IPS DF 19.7 (cell line): Measurements from ENCODE around the gene SHISA6.

Experiments used
- DNase-seq: peaks from one replicate; pipeline ENCODE4 v3.0.0-alpha.2; 2013; ENCODE audit warnings: low read depth, low spot score

Gene SHISA6

GRCh38 chr17:11353601-11354000, 112.6 kb downstream of the SHISA6 start:
- no peak for DNase-seq

- no peak for DNase-seq
These were observed 115.4 kb downstream of the SHISA6 start for GRCh38 chr17:11356371-11356770.

GRCh38 chr17:11363565-11364117, 122.6 kb downstream of the SHISA6 start:
- no peak for DNase-seq

GRCh38 chr17:11366272-11366850, 125.3 kb downstream of the SHISA6 start:
- DNase-seq: no peak

GRCh38 chr17:11369575-11369974, 128.6 kb downstream of the SHISA6 start:
- DNase-seq: no peak

GRCh38 chr17:11372692-11373091, 131.7 kb downstream of the SHISA6 start:
- no peak for DNase-seq

GRCh38 chr17:11378506-11378905, 137.5 kb downstream of the SHISA6 start:
- no peak for DNase-seq

GRCh38 chr17:11380761-11381160, 139.7 kb downstream of the SHISA6 start:
- DNase-seq: no peak

- DNase-seq: no peak
These were observed 142.1 kb downstream of the SHISA6 start for GRCh38 chr17:11383157-11383556.

- no peak for DNase-seq
These were observed 143.1 kb downstream of the SHISA6 start for GRCh38 chr17:11384131-11384530.

- DNase-seq: no peak
These were observed 146.6 kb downstream of the SHISA6 start for GRCh38 chr17:11387610-11388009.

GRCh38 chr17:11388054-11388453, 147.0 kb downstream of the SHISA6 start:
- DNase-seq: no peak

GRCh38 chr17:11389583-11389982, 148.6 kb downstream of the SHISA6 start:
- DNase-seq: no peak

GRCh38 chr17:11391134-11391533, 150.1 kb downstream of the SHISA6 start:
- no peak for DNase-seq

GRCh38 chr17:11404431-11405276, 163.6 kb downstream of the SHISA6 start:
- no peak for DNase-seq

GRCh38 chr17:11406716-11407115, 165.7 kb downstream of the SHISA6 start:
- no peak for DNase-seq

- DNase-seq: no peak
These were observed 171.6 kb downstream of the SHISA6 start for GRCh38 chr17:11412654-11413053.

GRCh38 chr17:11418342-11418741, 177.3 kb downstream of the SHISA6 start:
- DNase-seq: no peak

GRCh38 chr17:11430751-11431150, 189.7 kb downstream of the SHISA6 start:
- DNase-seq: no peak

- DNase-seq: no peak
These were observed 197.7 kb downstream of the SHISA6 start for GRCh38 chr17:11438673-11439072.

- no peak for DNase-seq
These were observed 200.0 kb downstream of the SHISA6 start for GRCh38 chr17:11441004-11441403.

GRCh38 chr17:11446316-11446715, 205.3 kb downstream of the SHISA6 start:
- DNase-seq: no peak

- no peak for DNase-seq
These were observed 213.1 kb downstream of the SHISA6 start for GRCh38 chr17:11454096-11454495.
